WTC11 (cell line): ENCODE results near the gene CCDC183.

Source experiments
- CBFB ChIP-seq: sonication (generic); formaldehyde crosslinking; IDR thresholded peaks from 2 replicates; pipeline ENCODE4 v1.8.1; 2022; ENCODE audit warnings: mild to moderate bottlenecking, low read depth, missing genetic modification reagents
- CTCF ChIP-seq: fragments of 200-600 bp; IDR thresholded peaks from 2 replicates; pipeline ENCODE4 v1.8.0; 2022; ENCODE audit warnings: antibody characterized with exemption
- ZNF121 ChIP-seq: sonication (generic); formaldehyde crosslinking; IDR thresholded peaks from 2 replicates; pipeline ENCODE4 v1.8.0; 2023; ENCODE audit warnings: missing genetic modification reagents

GRCh38 chr9:136827794-136828473 lies 31.8 kb downstream of the CCDC183 start:
- TF ChIP-seq CTCF (no peak), ZNF121 (CRISPR knock-in tag) (no peak), CBFB (CRISPR knock-in tag) (no peak)
